SU-DHL-6 (cell line): ENCODE data around the gene FAM184A.

Experiments used
- H2AFZ ChIP-seq: fragments of 200-600 bp; sonication (generic); 2 replicates; pipeline ENCODE4 v1.6.1; 2014; ENCODE audit warnings: low read depth, mild to moderate bottlenecking, moderate library complexity, mixed read lengths, antibody characterized with exemption, low read length; ENCODE audit not compliant: severe bottlenecking
- H3F3A ChIP-seq: fragments of 200-600 bp; shearing (Covaris generic); 2 replicates; pipeline ENCODE4 v1.6.0; 2016; ENCODE audit warnings: antibody characterized with exemption, mild to moderate bottlenecking; ENCODE audit not compliant: insufficient read depth
- H3K27ac ChIP-seq: fragments of 200-600 bp; sonication (generic); 2 replicates; pipeline ENCODE4 v1.5.1; 2016; ENCODE audit warnings: low read depth, mild to moderate bottlenecking, low read length, moderate library complexity, mixed read lengths
- H3K27me3 ChIP-seq: fragments of 200-600 bp; sonication (generic), shearing (Covaris generic); 2 replicates; pipeline ENCODE4 v1.6.0; 2014; ENCODE audit warnings: mild to moderate bottlenecking, low read length
- H3K36me3 ChIP-seq: fragments of 200-600 bp; sonication (generic); 2 replicates; pipeline ENCODE4 v1.6.1; 2014; ENCODE audit warnings: mild to moderate bottlenecking, low read length, mixed read lengths
- H3K4me2 ChIP-seq: fragments of 300-600, 200-600 bp; shearing (Covaris generic), sonication (generic); 2 replicates; pipeline ENCODE4 v1.6.0; 2014; ENCODE audit warnings: low read length, low read depth, mild to moderate bottlenecking; ENCODE audit not compliant: poor library complexity, severe bottlenecking
- H3K4me3 ChIP-seq: fragments of 200-600 bp; sonication (generic); 2 replicates; pipeline ENCODE4 v1.5.1; 2014; ENCODE audit warnings: antibody characterized with exemption, low read length, mild to moderate bottlenecking, mixed read lengths; ENCODE audit not compliant: insufficient read depth, poor library complexity, severe bottlenecking
- H3K79me2 ChIP-seq: fragments of 200-600 bp; sonication (generic); 2 replicates; pipeline ENCODE4 v1.6.1; 2014; ENCODE audit warnings: mild to moderate bottlenecking, low read length, moderate library complexity; ENCODE audit not compliant: insufficient read depth
- H3K9ac ChIP-seq: fragments of 200-600 bp; sonication (generic); 2 replicates; pipeline ENCODE4 v1.7.0; 2014; ENCODE audit warnings: mild to moderate bottlenecking, low read length
- H3K9me2 ChIP-seq: fragments of 200-600 bp; sonication (generic); replicated peaks from 2 replicates; pipeline ENCODE4 v1.6.1; 2014; ENCODE audit warnings: low read length; ENCODE audit not compliant: insufficient read depth
- H3K9me3 ChIP-seq: fragments of 200-600 bp; sonication (generic); 2 replicates; pipeline ENCODE4 v1.6.1; 2014; ENCODE audit warnings: low read length, mixed read lengths; ENCODE audit not compliant: insufficient read depth
- H4K20me1 ChIP-seq: fragments of 200-600 bp; sonication (generic); 2 replicates; pipeline ENCODE4 v1.6.1; 2014; ENCODE audit warnings: low read depth, mild to moderate bottlenecking, antibody characterized with exemption, low read length, moderate library complexity, mixed read lengths
- CTCF ChIP-seq: fragments of 200-600 bp; sonication (generic); IDR thresholded peaks from one replicate; pipeline ENCODE4 v1.5.1; 2017; ENCODE audit warnings: antibody characterized with exemption, mild to moderate bottlenecking, low read length, moderate library complexity; ENCODE audit not compliant: insufficient read depth, poor library complexity, severe bottlenecking
- EZH2phosphoT487 ChIP-seq: fragments of 200-600 bp; sonication (generic), shearing (Covaris generic); conservative IDR thresholded peaks from 2 replicates; pipeline ENCODE4 v1.6.1; 2018; ENCODE audit warnings: mild to moderate bottlenecking, antibody characterized with exemption, low read length, moderate library complexity, mixed read lengths

FAM184A gene

GRCh38 chr6:119065382-119065781 lies 13.1 kb downstream of the FAM184A start:
- Histone ChIP-seq H3K9ac (no peak overlapping the region), H2AFZ (no peak overlapping the region), H3K27me3 (no peaks in the 10 kb centered on the region), H3K79me2 (no peaks in the 10 kb centered on the region), H3K4me3 (no peak overlapping the region), H3K9me3 (no peaks in the 10 kb centered on the region), H3K4me2 (no peak overlapping the region), H3K9me2 (no peaks in the 10 kb centered on the region), H3F3A (no peaks in the 10 kb centered on the region), H3K27ac (no peak overlapping the region), H3K36me3 (no peaks in the 10 kb centered on the region), H4K20me1 (no peaks in the 10 kb centered on the region)
- no peak for TF ChIP-seq CTCF

- Histone ChIP-seq H3K79me2 (no peaks in the 10 kb centered on the region), H3K36me3 (no peaks in the 10 kb centered on the region), H3K9me3 (no peaks in the 10 kb centered on the region), H3K9ac (no peak overlapping the region), H3K4me3 (no peak overlapping the region), H3K9me2 (no peaks in the 10 kb centered on the region), H4K20me1 (no peaks in the 10 kb centered on the region), H3K27ac (no peak overlapping the region), H3F3A (no peaks in the 10 kb centered on the region), H2AFZ (no peak overlapping the region), H3K27me3 (no peaks in the 10 kb centered on the region), H3K4me2 (no peak overlapping the region)
- TF ChIP-seq EZH2phosphoT487 = no peak
- TF ChIP-seq CTCF = no peak
These were observed 15.0 kb downstream of the FAM184A start for GRCh38 chr6:119063491-119063890.

- Histone ChIP-seq H3K4me3 (no peak overlapping the region), H2AFZ (no peak overlapping the region), H3K9me3 (no peaks in the 10 kb centered on the region), H3F3A (no peaks in the 10 kb centered on the region), H3K79me2 (no peaks in the 10 kb centered on the region), H3K27me3 (no peaks in the 10 kb centered on the region), H3K9me2 (no peaks in the 10 kb centered on the region), H4K20me1 (no peaks in the 10 kb centered on the region), H3K36me3 (no peaks in the 10 kb centered on the region), H3K9ac (no peak overlapping the region), H3K27ac (no peak overlapping the region), H3K4me2 (no peak overlapping the region)
- TF ChIP-seq EZH2phosphoT487 (no peak), CTCF (no peak)
These were observed 17.2 kb downstream of the FAM184A start for GRCh38 chr6:119061215-119061614.
